Measurements from ENCODE around the gene NCAM2.

Gene NCAM2

GRCh38 chr21:21406921-21407320 is 408.7 kb downstream of the NCAM2 start:
- H3K4me3 ChIP-seq (ENCODE audit: low read length) = no peak overlapping the region
- no peak for DNase-seq (ENCODE audit: low read depth)
- no peak for TF ChIP-seq CTCF (IDR thresholded peaks at IDR 0.05; ENCODE audit: insufficient read depth, low read depth, low read length, missing control alignments)

GRCh38 chr21:21412096-21412495 is 413.9 kb downstream of the NCAM2 start:
- no peak overlapping the region for H3K4me3 ChIP-seq (ENCODE audit: low read length)
- TF ChIP-seq CTCF (IDR thresholded peaks at IDR 0.05; ENCODE audit: insufficient read depth, low read depth, low read length, missing control alignments) = no peak
- no peak for DNase-seq (ENCODE audit: low read depth)

- no peak for TF ChIP-seq CTCF (IDR thresholded peaks at IDR 0.05; ENCODE audit: insufficient read depth, low read depth, low read length, missing control alignments)
- no peak overlapping the region for H3K4me3 ChIP-seq (ENCODE audit: low read length)
- no peak for DNase-seq (ENCODE audit: low read depth)
Observed at GRCh38 chr21:21415741-21416140, 417.5 kb downstream of the NCAM2 start.

- no peak for DNase-seq (ENCODE audit: low read depth)
- H3K4me3 ChIP-seq (ENCODE audit: low read length) = no peak overlapping the region
- no peak for TF ChIP-seq CTCF (IDR thresholded peaks at IDR 0.05; ENCODE audit: insufficient read depth, low read depth, low read length, missing control alignments)
Observed at GRCh38 chr21:21434944-21435343, 436.7 kb downstream of the NCAM2 start.

- no peak for TF ChIP-seq CTCF (IDR thresholded peaks at IDR 0.05; ENCODE audit: insufficient read depth, low read depth, low read length, missing control alignments)
- no peak overlapping the region for H3K4me3 ChIP-seq (ENCODE audit: low read length)
- no peak for DNase-seq (ENCODE audit: low read depth)
Observed at GRCh38 chr21:21436012-21436534, 437.9 kb downstream of the NCAM2 start.

- DNase-seq (ENCODE audit: low read depth) = no peak
- H3K4me3 ChIP-seq (ENCODE audit: low read length) = no peak overlapping the region
- no peak for TF ChIP-seq CTCF (IDR thresholded peaks at IDR 0.05; ENCODE audit: insufficient read depth, low read depth, low read length, missing control alignments)
Observed at GRCh38 chr21:21439761-21440160, 441.6 kb downstream of the NCAM2 start.

GRCh38 chr21:21457077-21457476 is 458.9 kb downstream of the NCAM2 start:
- no peak for DNase-seq (ENCODE audit: low read depth)
- TF ChIP-seq CTCF (IDR thresholded peaks at IDR 0.05; ENCODE audit: insufficient read depth, low read depth, low read length, missing control alignments) = no peak
- no peak overlapping the region for H3K4me3 ChIP-seq (ENCODE audit: low read length)
